SKM-1 (cell line): ENCODE data around the gene TLK1.

ENCODE experiments used
- DNase-seq: peaks from one replicate; lab custom pipeline; 2025; ENCODE audit not compliant: unreplicated experiment; lab: John Stamatoyannopoulos, UW

The TLK1 gene

GRCh38 chr2:170969872-170970496 is 190.7 kb downstream of the TLK1 start:
- no peak for DNase-seq

- no peak for DNase-seq
Measured at GRCh38 chr2:170969030-170969429, 191.7 kb downstream of the TLK1 start.

- no peak for DNase-seq
Measured at GRCh38 chr2:170968205-170969003, 192.3 kb downstream of the TLK1 start.

GRCh38 chr2:170967553-170967952 is 193.1 kb downstream of the TLK1 start:
- DNase-seq, result no peak

- DNase-seq, result no peak
Measured at GRCh38 chr2:170966648-170967396, 193.9 kb downstream of the TLK1 start.

GRCh38 chr2:170965446-170966225 is 195.1 kb downstream of the TLK1 start:
- no peak for DNase-seq

GRCh38 chr2:170963386-170963785 is 197.3 kb downstream of the TLK1 start:
- DNase-seq, result no peak

GRCh38 chr2:170953941-170954340 is 206.8 kb downstream of the TLK1 start:
- no peak for DNase-seq

GRCh38 chr2:170950221-170950761 is 210.4 kb downstream of the TLK1 start:
- no peak for DNase-seq

- no peak for DNase-seq
Measured at GRCh38 chr2:170949415-170949814, 211.3 kb downstream of the TLK1 start.

- no peak for DNase-seq
Measured at GRCh38 chr2:170944545-170944944, 216.1 kb downstream of the TLK1 start.

GRCh38 chr2:170943596-170943995 is 217.1 kb downstream of the TLK1 start:
- DNase-seq, result no peak

GRCh38 chr2:170943041-170943440 is 217.7 kb downstream of the TLK1 start:
- DNase-seq, result no peak

GRCh38 chr2:170942615-170943014 is 218.1 kb downstream of the TLK1 start:
- no peak for DNase-seq
